Ishikawa (cell line): ENCODE results near the gene HIC1.

Experiments used
- CEBPB ChIP-seq: IDR thresholded peaks from 2 replicates; pipeline ENCODE4 v1.6.1; 2012
- CREB1 ChIP-seq: IDR thresholded peaks from 2 replicates; pipeline ENCODE4 v1.6.1; 2012; ENCODE audit warnings: low read depth
- EGR1 ChIP-seq: IDR thresholded peaks from 2 replicates; pipeline ENCODE4 v1.6.1; 2012
- EP300 ChIP-seq: IDR thresholded peaks from 2 replicates; pipeline ENCODE4 v1.6.1; 2012; ENCODE audit warnings: borderline replicate concordance
- FOXM1 ChIP-seq: IDR thresholded peaks from 2 replicates; pipeline ENCODE4 v1.6.1; 2012; ENCODE audit warnings: low read depth, borderline replicate concordance
- MAX ChIP-seq: IDR thresholded peaks from 2 replicates; pipeline ENCODE4 v1.6.1; 2012
- NFIC ChIP-seq: IDR thresholded peaks from 2 replicates; pipeline ENCODE4 v1.6.1; 2012
- RAD21 ChIP-seq: IDR thresholded peaks from 2 replicates; pipeline ENCODE4 v1.6.1; 2012; ENCODE audit warnings: low read depth
- REST ChIP-seq: IDR thresholded peaks from 2 replicates; pipeline ENCODE4 v1.6.1; 2012; ENCODE audit warnings: low read depth, mild to moderate bottlenecking
- TAF1 ChIP-seq: IDR thresholded peaks from 2 replicates; pipeline ENCODE4 v1.6.1; 2012; ENCODE audit warnings: low read depth, mild to moderate bottlenecking
- TCF12 ChIP-seq: IDR thresholded peaks from 2 replicates; pipeline ENCODE4 v1.6.1; 2012; ENCODE audit warnings: low read depth
- TEAD4 ChIP-seq: IDR thresholded peaks from 2 replicates; pipeline ENCODE4 v1.6.1; 2012
- USF1 ChIP-seq: IDR thresholded peaks from 2 replicates; pipeline ENCODE4 v1.6.1; 2012
- YY1 ChIP-seq: IDR thresholded peaks from 2 replicates; pipeline ENCODE4 v1.6.1; 2012; ENCODE audit warnings: low read depth
- ZBTB7A ChIP-seq: IDR thresholded peaks from 2 replicates; pipeline ENCODE4 v1.6.1; 2012; ENCODE audit warnings: low read depth

Gene HIC1

GRCh38 chr17:2086306-2086705 is 31.4 kb downstream of the HIC1 start:
- no peak for TF ChIP-seq CEBPB
- no peak for TF ChIP-seq NFIC

GRCh38 chr17:2087597-2088211 is 32.8 kb downstream of the HIC1 start:
- TF ChIP-seq USF1 = no peak
- TF ChIP-seq YY1 = no peak

GRCh38 chr17:2089021-2089422 is 34.1 kb downstream of the HIC1 start:
- no peak for TF ChIP-seq NFIC
- no peak for TF ChIP-seq USF1
- no peak for TF ChIP-seq EP300
- no peak for TF ChIP-seq YY1
- TF ChIP-seq CREB1 = no peak
- no peak for TF ChIP-seq RAD21
- TF ChIP-seq TEAD4 = no peak
- no peak for TF ChIP-seq EGR1
- no peak for TF ChIP-seq FOXM1
- no peak for TF ChIP-seq CEBPB
- TF ChIP-seq MAX = no peak
- TF ChIP-seq REST = no peak
- no peak for TF ChIP-seq TAF1
- TF ChIP-seq ZBTB7A = no peak
- TF ChIP-seq TCF12 = no peak

- TF ChIP-seq RAD21 (no peak), YY1 (no peak), MAX (no peak), EP300 (no peak), REST (no peak), NFIC (no peak), TAF1 (no peak), FOXM1 (no peak), USF1 (no peak)
Measured at GRCh38 chr17:2090210-2090641, 35.3 kb downstream of the HIC1 start.

GRCh38 chr17:2090804-2091534 is 36.1 kb downstream of the HIC1 start:
- TF ChIP-seq YY1 (no peak), TEAD4 (peak; percentile 44; the same call in 1 of the 2 replicates)

GRCh38 chr17:2092253-2092652 is 37.4 kb downstream of the HIC1 start:
- TF ChIP-seq RAD21 = no peak
- no peak for TF ChIP-seq TEAD4
- TF ChIP-seq REST = no peak
- TF ChIP-seq EGR1 = no peak
- no peak for TF ChIP-seq CREB1
- TF ChIP-seq YY1 = no peak
